Neural cell (in vitro differentiated cells): ENCODE measurements around the gene MED16. TPM values are rescaled to one million over a fixed set of nuclear protein-coding genes. Genes with fewer than 3 reads are reported as not detected.

ENCODE experiments used
- H2AFZ ChIP-seq: fragments of 200-600, 300-800 bp; sonication (generic), shearing (Covaris generic); 2 replicates; pipeline ENCODE4 v1.6.0; 2014; ENCODE audit warnings: low read depth, mild to moderate bottlenecking, antibody characterized with exemption, low read length, moderate library complexity
- H3F3A ChIP-seq: fragments of 200-600 bp; shearing (Covaris generic); 2 replicates; pipeline ENCODE4 v1.6.1; 2016; ENCODE audit warnings: mild to moderate bottlenecking, moderate library complexity, mixed read lengths, antibody characterized with exemption, low read length; ENCODE audit not compliant: insufficient read depth, poor library complexity, severe bottlenecking
- H3K27ac ChIP-seq: fragments of 200-600, 300-800 bp; sonication (generic), shearing (Covaris generic); 2 replicates; pipeline ENCODE4 v1.5.1; 2014; ENCODE audit warnings: mild to moderate bottlenecking, low read length, moderate library complexity
- H3K27me3 ChIP-seq: fragments of 300-800, 200-600 bp; sonication (generic), shearing (Covaris generic); 2 replicates; pipeline ENCODE4 v1.6.0; 2014; ENCODE audit warnings: mild to moderate bottlenecking, low read depth, low read length, moderate library complexity; ENCODE audit not compliant: insufficient read depth
- H3K36me3 ChIP-seq: fragments of 300-800, 200-600 bp; sonication (generic), shearing (Covaris generic); 2 replicates; pipeline ENCODE4 v1.5.1; 2014; ENCODE audit warnings: mild to moderate bottlenecking, antibody characterized with exemption, low read length, moderate library complexity; ENCODE audit not compliant: insufficient read depth
- H3K4me2 ChIP-seq: fragments of 300-800, 200-600 bp; sonication (generic), shearing (Covaris generic); 2 replicates; pipeline ENCODE4 v1.6.0; 2014; ENCODE audit warnings: mild to moderate bottlenecking, low read length
- H3K4me3 ChIP-seq: fragments of 300-800, 200-600 bp; sonication (generic), shearing (Covaris generic); 2 replicates; pipeline ENCODE4 v1.5.1; 2014; ENCODE audit warnings: mild to moderate bottlenecking, low read length, moderate library complexity
- H3K79me2 ChIP-seq: fragments of 200-600 bp; shearing (Covaris generic); replicated peaks from 2 replicates; pipeline ENCODE4 v1.6.0; 2014; ENCODE audit warnings: mild to moderate bottlenecking, low read length, moderate library complexity; ENCODE audit not compliant: insufficient read depth
- H3K9ac ChIP-seq: fragments of 300-800, 200-600 bp; sonication (generic), shearing (Covaris generic); 2 replicates; pipeline ENCODE4 v1.6.1; 2016; ENCODE audit warnings: mild to moderate bottlenecking, low read length, mixed read lengths
- H3K9me2 ChIP-seq: fragments of 200-600 bp; shearing (Covaris generic); 2 replicates; pipeline ENCODE4 v1.6.1; 2016; ENCODE audit warnings: mild to moderate bottlenecking, low read length, mixed read lengths; ENCODE audit not compliant: insufficient read depth
- H3K9me3 ChIP-seq: fragments of 200-600, 300-800 bp; sonication (generic), shearing (Covaris generic); 2 replicates; pipeline ENCODE4 v1.6.1; 2016; ENCODE audit warnings: mild to moderate bottlenecking, mixed run types, low read length, moderate library complexity, mixed read lengths
- H4K20me1 ChIP-seq: fragments of 200-600 bp; shearing (Covaris generic); 2 replicates; pipeline ENCODE4 v1.6.1; 2016; ENCODE audit warnings: mild to moderate bottlenecking, mixed run types; ENCODE audit not compliant: insufficient read depth
- EP300 ChIP-seq: fragments of 450-650 bp; conservative IDR thresholded peaks from 2 replicates; pipeline ENCODE4 v1.6.1; 2014; ENCODE audit warnings: antibody characterized with exemption, mild to moderate bottlenecking, moderate library complexity; ENCODE audit not compliant: poor library complexity, severe bottlenecking
- EZH2 ChIP-seq: fragments of 200-600, 300-800 bp; shearing (Covaris generic), sonication (generic); IDR thresholded peaks from 2 replicates; pipeline ENCODE4 v1.6.1; 2014; ENCODE audit warnings: antibody characterized with exemption, low read length, borderline replicate concordance, mild to moderate bottlenecking; ENCODE audit not compliant: insufficient read depth, poor library complexity, severe bottlenecking
- MXI1 ChIP-seq: fragments of 450-650 bp; conservative IDR thresholded peaks from 2 replicates; pipeline ENCODE4 v1.6.1; 2014; ENCODE audit warnings: antibody characterized with exemption, mild to moderate bottlenecking; ENCODE audit not compliant: poor library complexity, severe bottlenecking
- POLR2AphosphoS5 ChIP-seq: IDR thresholded peaks from 2 replicates; pipeline ENCODE4 v1.6.1; 2012
- RAD21 ChIP-seq: fragments of 450-650 bp; conservative IDR thresholded peaks from 2 replicates; pipeline ENCODE4 v1.6.1; 2014; ENCODE audit warnings: antibody characterized with exemption, mild to moderate bottlenecking, moderate library complexity
- SMC3 ChIP-seq: fragments of 450-650 bp; conservative IDR thresholded peaks from 2 replicates; pipeline ENCODE4 v1.6.1; 2014; ENCODE audit warnings: antibody characterized with exemption, mild to moderate bottlenecking, moderate library complexity; ENCODE audit not compliant: poor library complexity
- TAF1 ChIP-seq: IDR thresholded peaks from 2 replicates; pipeline ENCODE4 v1.6.1; 2012; ENCODE audit warnings: low read depth
- polyA minus RNA-seq: library from RNA; depleted of rRNA, polyadenylated mRNA; stranded (reverse); fragments of >200 nt; gene quantifications from 2 replicates; pipeline ENCODE4 v1.2.3, GENCODE V29; 2014
- polyA plus RNA-seq: library from polyadenylated mRNA; depleted of rRNA; stranded (reverse); fragments of >200 nt; gene quantifications from 2 replicates; pipeline ENCODE4 v1.2.3, GENCODE V29; 2014
- TF ChIP-seq, protein P1 (sequence below): IDR thresholded peaks from 2 replicates; pipeline ENCODE4 v1.6.1; 2012; ENCODE audit warnings: borderline replicate concordance
- TF ChIP-seq, protein P2 (sequence below): fragments of 450-650 bp; IDR thresholded peaks from 2 replicates; pipeline ENCODE4 v1.5.1; 2014; ENCODE audit warnings: antibody characterized with exemption, mild to moderate bottlenecking, moderate library complexity; ENCODE audit not compliant: poor library complexity, severe bottlenecking

The MED16 gene, protein sequence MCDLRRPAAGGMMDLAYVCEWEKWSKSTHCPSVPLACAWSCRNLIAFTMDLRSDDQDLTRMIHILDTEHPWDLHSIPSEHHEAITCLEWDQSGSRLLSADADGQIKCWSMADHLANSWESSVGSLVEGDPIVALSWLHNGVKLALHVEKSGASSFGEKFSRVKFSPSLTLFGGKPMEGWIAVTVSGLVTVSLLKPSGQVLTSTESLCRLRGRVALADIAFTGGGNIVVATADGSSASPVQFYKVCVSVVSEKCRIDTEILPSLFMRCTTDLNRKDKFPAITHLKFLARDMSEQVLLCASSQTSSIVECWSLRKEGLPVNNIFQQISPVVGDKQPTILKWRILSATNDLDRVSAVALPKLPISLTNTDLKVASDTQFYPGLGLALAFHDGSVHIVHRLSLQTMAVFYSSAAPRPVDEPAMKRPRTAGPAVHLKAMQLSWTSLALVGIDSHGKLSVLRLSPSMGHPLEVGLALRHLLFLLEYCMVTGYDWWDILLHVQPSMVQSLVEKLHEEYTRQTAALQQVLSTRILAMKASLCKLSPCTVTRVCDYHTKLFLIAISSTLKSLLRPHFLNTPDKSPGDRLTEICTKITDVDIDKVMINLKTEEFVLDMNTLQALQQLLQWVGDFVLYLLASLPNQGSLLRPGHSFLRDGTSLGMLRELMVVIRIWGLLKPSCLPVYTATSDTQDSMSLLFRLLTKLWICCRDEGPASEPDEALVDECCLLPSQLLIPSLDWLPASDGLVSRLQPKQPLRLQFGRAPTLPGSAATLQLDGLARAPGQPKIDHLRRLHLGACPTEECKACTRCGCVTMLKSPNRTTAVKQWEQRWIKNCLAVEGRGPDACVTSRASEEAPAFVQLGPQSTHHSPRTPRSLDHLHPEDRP
- polyA plus RNA-seq (13.3 and 17.0 TPM in 2 replicates), polyA minus RNA-seq (31.1 and 31.2 TPM in 2 replicates)

DNA sequence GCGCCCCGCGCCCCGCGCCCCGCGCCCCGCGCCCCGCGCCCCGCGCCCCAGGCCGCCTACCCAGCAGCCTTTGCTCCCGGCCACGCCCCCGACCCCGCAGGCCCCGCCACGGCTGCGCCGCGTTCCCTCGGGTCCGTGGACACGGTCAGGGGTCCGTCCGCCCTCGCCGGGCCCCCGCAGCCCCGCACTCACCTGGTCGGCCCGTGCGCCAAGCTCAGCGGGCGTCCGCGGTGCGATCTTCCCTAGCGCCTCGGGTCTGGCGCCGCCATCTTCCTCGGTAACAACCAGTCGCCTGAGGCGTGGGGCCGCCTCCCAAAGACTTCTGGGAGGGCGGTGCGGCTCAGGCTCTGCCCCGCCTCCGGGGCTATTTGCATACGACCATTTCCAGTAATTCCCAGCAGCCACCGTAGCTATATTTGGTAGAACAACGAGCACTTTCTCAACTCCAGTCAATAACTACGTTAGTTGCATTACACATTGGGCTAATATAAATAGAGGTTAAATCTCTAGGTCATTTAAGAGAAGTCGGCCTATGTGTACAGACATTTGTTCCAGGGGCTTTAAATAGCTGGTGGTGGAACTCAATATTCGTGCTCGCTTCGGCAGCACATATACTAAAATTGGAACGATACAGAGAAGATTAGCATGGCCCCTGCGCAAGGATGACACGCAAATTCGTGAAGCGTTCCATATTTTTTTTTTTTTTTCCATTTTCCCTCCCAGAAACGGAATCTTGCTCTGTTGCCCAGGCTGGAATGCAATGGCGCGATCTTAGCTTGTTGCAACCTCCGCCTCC, at the start of gene MED16, which contains the start of gene RNU6-9:
Gene MED16, minus strand, starts transcription at position 294 of the 796 bp plus-strand sequence. CDS start 2,056 bp downstream, outside the sequence.
Gene RNU6-9, plus strand, starts transcription at position 591 of the 796 bp plus-strand sequence.
- no peaks in the 10 kb centered on the region for H3K36me3 ChIP-seq
- H3K9me2 ChIP-seq: no peaks in the 10 kb centered on the region

DNA sequence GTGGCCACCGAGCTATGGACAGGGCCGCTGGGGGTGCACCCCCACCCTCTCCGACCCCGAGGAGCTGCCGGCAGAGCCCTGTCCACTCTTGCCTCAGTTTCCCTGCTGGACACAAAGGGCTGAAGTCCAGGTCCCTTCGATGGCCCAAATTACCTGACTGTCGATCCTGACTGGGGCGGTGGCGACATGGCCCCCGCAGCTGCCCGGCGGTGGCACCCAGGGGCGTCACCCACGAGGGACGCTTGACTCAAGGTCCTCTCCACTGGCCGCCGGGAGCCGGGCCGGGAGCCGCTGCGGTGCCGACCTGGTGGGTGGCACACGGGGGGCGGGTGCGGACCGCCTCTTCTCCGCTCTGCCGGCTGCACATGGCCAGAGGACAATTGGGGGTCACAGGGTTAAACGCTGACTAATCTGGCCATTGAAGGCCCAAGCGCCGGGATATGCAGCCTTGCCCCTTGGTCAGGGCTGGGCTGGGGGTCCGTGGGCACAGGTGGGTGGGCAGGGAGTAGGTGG, 49.2 kb upstream of the MED16 start:
- no peak overlapping the region for H3K27ac ChIP-seq
- H3K27me3 ChIP-seq: no peaks in the 10 kb centered on the region
- no peak overlapping the region for H3K4me3 ChIP-seq
- no peak overlapping the region for H2AFZ ChIP-seq
- H3K36me3 ChIP-seq: no peaks in the 10 kb centered on the region
- no peak overlapping the region for H3K4me2 ChIP-seq
- TF ChIP-seq, protein P1, sequence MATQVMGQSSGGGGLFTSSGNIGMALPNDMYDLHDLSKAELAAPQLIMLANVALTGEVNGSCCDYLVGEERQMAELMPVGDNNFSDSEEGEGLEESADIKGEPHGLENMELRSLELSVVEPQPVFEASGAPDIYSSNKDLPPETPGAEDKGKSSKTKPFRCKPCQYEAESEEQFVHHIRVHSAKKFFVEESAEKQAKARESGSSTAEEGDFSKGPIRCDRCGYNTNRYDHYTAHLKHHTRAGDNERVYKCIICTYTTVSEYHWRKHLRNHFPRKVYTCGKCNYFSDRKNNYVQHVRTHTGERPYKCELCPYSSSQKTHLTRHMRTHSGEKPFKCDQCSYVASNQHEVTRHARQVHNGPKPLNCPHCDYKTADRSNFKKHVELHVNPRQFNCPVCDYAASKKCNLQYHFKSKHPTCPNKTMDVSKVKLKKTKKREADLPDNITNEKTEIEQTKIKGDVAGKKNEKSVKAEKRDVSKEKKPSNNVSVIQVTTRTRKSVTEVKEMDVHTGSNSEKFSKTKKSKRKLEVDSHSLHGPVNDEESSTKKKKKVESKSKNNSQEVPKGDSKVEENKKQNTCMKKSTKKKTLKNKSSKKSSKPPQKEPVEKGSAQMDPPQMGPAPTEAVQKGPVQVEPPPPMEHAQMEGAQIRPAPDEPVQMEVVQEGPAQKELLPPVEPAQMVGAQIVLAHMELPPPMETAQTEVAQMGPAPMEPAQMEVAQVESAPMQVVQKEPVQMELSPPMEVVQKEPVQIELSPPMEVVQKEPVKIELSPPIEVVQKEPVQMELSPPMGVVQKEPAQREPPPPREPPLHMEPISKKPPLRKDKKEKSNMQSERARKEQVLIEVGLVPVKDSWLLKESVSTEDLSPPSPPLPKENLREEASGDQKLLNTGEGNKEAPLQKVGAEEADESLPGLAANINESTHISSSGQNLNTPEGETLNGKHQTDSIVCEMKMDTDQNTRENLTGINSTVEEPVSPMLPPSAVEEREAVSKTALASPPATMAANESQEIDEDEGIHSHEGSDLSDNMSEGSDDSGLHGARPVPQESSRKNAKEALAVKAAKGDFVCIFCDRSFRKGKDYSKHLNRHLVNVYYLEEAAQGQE: no peak
- TF ChIP-seq TAF1: no peak
- no peak for TF ChIP-seq EZH2
- no peak for TF ChIP-seq EP300
- TF ChIP-seq POLR2AphosphoS5: no peak
- TF ChIP-seq MXI1: no peak
- no peak for TF ChIP-seq RAD21
- no peak for TF ChIP-seq SMC3
- TF ChIP-seq, protein P2, sequence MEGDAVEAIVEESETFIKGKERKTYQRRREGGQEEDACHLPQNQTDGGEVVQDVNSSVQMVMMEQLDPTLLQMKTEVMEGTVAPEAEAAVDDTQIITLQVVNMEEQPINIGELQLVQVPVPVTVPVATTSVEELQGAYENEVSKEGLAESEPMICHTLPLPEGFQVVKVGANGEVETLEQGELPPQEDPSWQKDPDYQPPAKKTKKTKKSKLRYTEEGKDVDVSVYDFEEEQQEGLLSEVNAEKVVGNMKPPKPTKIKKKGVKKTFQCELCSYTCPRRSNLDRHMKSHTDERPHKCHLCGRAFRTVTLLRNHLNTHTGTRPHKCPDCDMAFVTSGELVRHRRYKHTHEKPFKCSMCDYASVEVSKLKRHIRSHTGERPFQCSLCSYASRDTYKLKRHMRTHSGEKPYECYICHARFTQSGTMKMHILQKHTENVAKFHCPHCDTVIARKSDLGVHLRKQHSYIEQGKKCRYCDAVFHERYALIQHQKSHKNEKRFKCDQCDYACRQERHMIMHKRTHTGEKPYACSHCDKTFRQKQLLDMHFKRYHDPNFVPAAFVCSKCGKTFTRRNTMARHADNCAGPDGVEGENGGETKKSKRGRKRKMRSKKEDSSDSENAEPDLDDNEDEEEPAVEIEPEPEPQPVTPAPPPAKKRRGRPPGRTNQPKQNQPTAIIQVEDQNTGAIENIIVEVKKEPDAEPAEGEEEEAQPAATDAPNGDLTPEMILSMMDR: no peak
- no peaks in the 10 kb centered on the region for H4K20me1 ChIP-seq
- H3F3A ChIP-seq: no peaks in the 10 kb centered on the region
- no peak overlapping the region for H3K9ac ChIP-seq
- peaks cover 5% of the 10 kb centered on the region for H3K79me2 ChIP-seq
- H3K9me3 ChIP-seq: no peaks in the 10 kb centered on the region
- no peaks in the 10 kb centered on the region for H3K9me2 ChIP-seq

More for the DNA sequence above, at the start of gene MED16, which contains the start of gene RNU6-9:
- Histone ChIP-seq H3K79me2 (peaks cover 6% of the 10 kb centered on the region), H3F3A (no peaks in the 10 kb centered on the region), H3K27ac (peak within 1 kb of the TSS; percentile 86), H3K4me3 (peak within 1 kb of the TSS; percentile 76), H3K9ac (peak within 1 kb of the TSS; percentile 85), H4K20me1 (no peaks in the 10 kb centered on the region), H3K4me2 (peak within 1 kb of the TSS; percentile 80), H2AFZ (peak within 1 kb of the TSS; percentile 10), H3K27me3 (no peaks in the 10 kb centered on the region), H3K9me3 (no peaks in the 10 kb centered on the region)
- TF ChIP-seq EP300 (no peak), TAF1 (peak; percentile 32), RAD21 (peak; percentile 29), MXI1 (peak; percentile 88), POLR2AphosphoS5 (peak; percentile 83), SMC3 (no peak)
- TF ChIP-seq, protein P1: peak; percentile 40
